ENCODE results near the gene SSBP2.
"Not testable (repeated sequence)": the region's sequence is repeated elsewhere in the genome, so short reads cannot be mapped to it uniquely, and the experiment has no call there.

Gene SSBP2

GRCh38 chr5:81631621-81632020 is 119.3 kb downstream of the SSBP2 start:
- Histone ChIP-seq H3K9me3 (ENCODE audit: severe bottlenecking) (no peaks in the 10 kb centered on the region), H3K27me3 (ENCODE audit: insufficient read depth, poor library complexity, severe bottlenecking) (no peaks in the 10 kb centered on the region), H3K4me1 (ENCODE audit: insufficient read depth, poor library complexity, severe bottlenecking) (peaks cover 3% of the 10 kb centered on the region), H3K36me3 (ENCODE audit: low read depth) (no peaks in the 10 kb centered on the region), H3K4me3 (ENCODE audit: severe bottlenecking) (no peak overlapping the region), H3K27ac (ENCODE audit: poor library complexity, severe bottlenecking) (no peak overlapping the region)
- DNase-seq (ENCODE audit: low spot score) (no peak), ATAC-seq (ENCODE audit: low read depth) (no peak)
- no peak for TF ChIP-seq CTCF (IDR thresholded peaks at IDR 0.05; ENCODE audit: poor library complexity, severe bottlenecking)

GRCh38 chr5:81631124-81631523 is 119.8 kb downstream of the SSBP2 start:
- DNase-seq (ENCODE audit: low spot score) = no peak
- Histone ChIP-seq H3K9me3 (ENCODE audit: severe bottlenecking) (no peaks in the 10 kb centered on the region), H3K27ac (ENCODE audit: poor library complexity, severe bottlenecking) (no peak overlapping the region), H3K4me1 (ENCODE audit: insufficient read depth, poor library complexity, severe bottlenecking) (peaks cover 8% of the 10 kb centered on the region), H3K36me3 (ENCODE audit: low read depth) (no peaks in the 10 kb centered on the region), H3K4me3 (ENCODE audit: severe bottlenecking) (no peak overlapping the region), H3K27me3 (ENCODE audit: insufficient read depth, poor library complexity, severe bottlenecking) (no peaks in the 10 kb centered on the region)
- ATAC-seq (ENCODE audit: low read depth) = no peak
- TF ChIP-seq CTCF (IDR thresholded peaks at IDR 0.05; ENCODE audit: poor library complexity, severe bottlenecking) = no peak

- TF ChIP-seq CTCF (IDR thresholded peaks at IDR 0.05; ENCODE audit: poor library complexity, severe bottlenecking) = no peak
- no peak for ATAC-seq (ENCODE audit: low read depth)
- H3K9me3 ChIP-seq (ENCODE audit: severe bottlenecking) = no peaks in the 10 kb centered on the region
- H3K36me3 ChIP-seq (ENCODE audit: low read depth) = no peaks in the 10 kb centered on the region
- H3K4me3 ChIP-seq (ENCODE audit: severe bottlenecking) = no peak overlapping the region
- H3K27ac ChIP-seq (ENCODE audit: poor library complexity, severe bottlenecking) = no peak overlapping the region
- H3K4me1 ChIP-seq (ENCODE audit: insufficient read depth, poor library complexity, severe bottlenecking) = peaks cover 10% of the 10 kb centered on the region
- H3K27me3 ChIP-seq (ENCODE audit: insufficient read depth, poor library complexity, severe bottlenecking) = no peaks in the 10 kb centered on the region
- no peak for DNase-seq (ENCODE audit: low spot score)
Measured at GRCh38 chr5:81630684-81631083, 120.2 kb downstream of the SSBP2 start.

GRCh38 chr5:81629986-81630385 is 120.9 kb downstream of the SSBP2 start:
- Histone ChIP-seq H3K9me3 (ENCODE audit: severe bottlenecking) (no peaks in the 10 kb centered on the region), H3K4me3 (ENCODE audit: severe bottlenecking) (no peak overlapping the region), H3K27ac (ENCODE audit: poor library complexity, severe bottlenecking) (no peak overlapping the region), H3K27me3 (ENCODE audit: insufficient read depth, poor library complexity, severe bottlenecking) (no peaks in the 10 kb centered on the region), H3K36me3 (ENCODE audit: low read depth) (no peaks in the 10 kb centered on the region), H3K4me1 (ENCODE audit: insufficient read depth, poor library complexity, severe bottlenecking) (peaks cover 10% of the 10 kb centered on the region)
- no peak for TF ChIP-seq CTCF (IDR thresholded peaks at IDR 0.05; ENCODE audit: poor library complexity, severe bottlenecking)
- ATAC-seq (ENCODE audit: low read depth) (no peak), DNase-seq (ENCODE audit: low spot score) (no peak)

- H3K4me3 ChIP-seq (ENCODE audit: severe bottlenecking); DNase-seq (ENCODE audit: low spot score); ATAC-seq (ENCODE audit: low read depth); H3K27ac ChIP-seq (ENCODE audit: poor library complexity, severe bottlenecking); H3K9me3 ChIP-seq (ENCODE audit: severe bottlenecking); H3K27me3 ChIP-seq (ENCODE audit: insufficient read depth, poor library complexity, severe bottlenecking); H3K36me3 ChIP-seq (ENCODE audit: low read depth): not testable (repeated sequence)
- peaks cover 10% of the 10 kb centered on the region for H3K4me1 ChIP-seq (ENCODE audit: insufficient read depth, poor library complexity, severe bottlenecking)
Measured at GRCh38 chr5:81628061-81628460, 122.8 kb downstream of the SSBP2 start.

Measured in RWPE2 (cell line).